Stimulated activated CD4-positive, alpha-beta T cell treated with anti-CD3 and anti-CD28 coated beads, Interleukin-2, amount 100 ng/mL, for 4 hours (primary cell): ENCODE measurements around the gene VWDE.

ENCODE experiments used
- DNase-seq: peaks from one replicate; pipeline ENCODE4 v3.0.0-alpha.2; 2020; ENCODE audit warnings: low read depth

Gene VWDE

DNA sequence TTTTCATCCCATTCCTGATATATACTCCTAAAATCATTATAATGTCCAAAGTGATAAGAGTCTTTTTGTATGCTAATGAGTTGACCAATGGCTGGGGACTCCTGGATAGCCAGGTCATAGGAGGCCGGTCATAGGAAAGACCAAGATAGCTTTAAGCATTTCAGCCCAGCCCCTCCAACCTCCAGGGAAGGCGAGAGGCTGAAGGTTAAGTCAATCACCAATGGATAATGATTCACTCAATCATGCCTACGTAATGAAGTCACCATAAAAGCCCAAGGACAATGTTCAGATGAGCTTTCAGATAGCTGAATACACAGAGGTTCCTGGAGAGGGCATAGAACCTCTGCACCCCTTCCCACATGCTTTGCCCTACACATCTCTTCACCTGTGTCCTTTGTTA is 75.7 kb downstream of the VWDE start:
- no peak for DNase-seq

GRCh38 chr7:12325646-12326045 is 78.0 kb downstream of the VWDE start:
- DNase-seq: no peak

GRCh38 chr7:12323415-12323814 is 80.2 kb downstream of the VWDE start:
- DNase-seq: no peak

DNA sequence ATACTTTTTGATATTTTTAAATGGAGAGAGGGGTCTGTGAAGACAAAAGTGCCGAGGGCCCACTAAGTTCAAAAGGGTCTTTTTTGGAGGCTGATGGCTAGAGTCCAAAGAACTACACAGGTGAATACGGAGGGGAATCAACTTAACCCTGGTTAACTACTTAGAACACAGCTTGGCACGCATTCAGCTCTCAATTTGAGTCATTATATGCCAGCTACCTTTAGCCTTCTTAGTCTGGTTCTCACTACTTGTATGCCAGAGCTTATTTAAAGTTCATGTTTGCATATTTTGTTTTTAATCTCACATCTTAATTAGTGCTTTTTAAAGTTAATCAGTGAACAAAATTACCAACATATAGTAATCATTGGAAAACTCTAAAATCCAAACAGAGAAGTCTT is 80.8 kb downstream of the VWDE start:
- DNase-seq: no peak

DNA sequence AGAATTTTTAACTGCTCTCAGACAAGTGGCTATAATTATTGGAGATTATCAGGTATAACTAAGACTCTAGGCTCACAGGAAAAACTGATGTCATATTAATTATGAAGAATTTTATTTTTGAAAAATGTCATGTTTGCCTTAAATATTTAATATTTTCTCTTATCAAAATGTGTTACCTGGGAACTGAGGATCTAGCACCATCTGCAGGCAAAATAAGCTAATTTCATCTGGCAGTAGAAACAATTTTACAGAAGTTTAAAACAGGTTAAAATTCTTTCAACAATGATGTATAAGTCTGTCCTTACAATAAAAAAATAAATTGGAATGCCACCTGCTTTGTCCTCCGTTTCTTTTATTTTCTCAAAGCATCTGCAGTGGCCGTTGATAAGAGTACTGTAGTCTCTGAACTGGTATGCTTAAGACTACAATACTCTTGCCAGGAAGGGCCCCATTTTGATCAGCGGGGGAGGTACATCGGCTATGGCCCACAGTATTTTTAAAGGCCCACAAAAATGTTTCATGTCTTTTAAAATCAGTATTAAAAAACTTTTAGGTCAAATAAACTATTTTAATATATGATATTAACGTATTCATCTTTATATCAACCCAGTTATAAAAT is 81.3 kb downstream of the VWDE start:
- no peak for DNase-seq

DNA sequence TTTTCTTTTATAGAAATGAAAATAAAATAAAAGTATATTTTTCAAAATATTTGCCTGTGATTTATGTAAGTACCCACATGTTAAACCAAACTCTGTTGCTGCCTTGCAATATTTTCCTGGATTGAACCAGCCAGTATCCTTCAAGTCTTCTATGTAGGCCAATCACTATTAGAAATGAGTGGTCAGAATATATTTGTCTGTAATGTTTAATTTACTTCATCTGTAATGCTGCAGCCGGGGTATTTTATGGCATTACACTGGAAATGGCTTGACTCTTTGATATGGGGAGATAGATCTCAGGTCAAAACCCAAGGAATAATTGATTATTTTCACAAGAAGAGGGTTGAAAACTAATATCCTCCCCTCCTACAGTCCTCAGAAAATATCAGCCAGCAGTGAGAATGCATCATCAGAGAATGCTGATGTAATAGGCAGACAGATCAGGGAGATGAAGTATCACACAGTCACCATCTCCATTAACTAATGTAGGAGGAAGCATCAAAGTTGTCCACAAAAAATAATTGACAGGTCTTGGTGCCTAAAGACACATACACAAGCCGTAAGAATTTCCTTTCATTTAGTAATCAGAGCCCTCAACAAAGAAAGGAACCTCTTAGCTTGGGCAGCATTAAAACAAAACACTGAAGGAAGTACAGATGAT is 82.5 kb downstream of the VWDE start:
- DNase-seq: no peak

DNA sequence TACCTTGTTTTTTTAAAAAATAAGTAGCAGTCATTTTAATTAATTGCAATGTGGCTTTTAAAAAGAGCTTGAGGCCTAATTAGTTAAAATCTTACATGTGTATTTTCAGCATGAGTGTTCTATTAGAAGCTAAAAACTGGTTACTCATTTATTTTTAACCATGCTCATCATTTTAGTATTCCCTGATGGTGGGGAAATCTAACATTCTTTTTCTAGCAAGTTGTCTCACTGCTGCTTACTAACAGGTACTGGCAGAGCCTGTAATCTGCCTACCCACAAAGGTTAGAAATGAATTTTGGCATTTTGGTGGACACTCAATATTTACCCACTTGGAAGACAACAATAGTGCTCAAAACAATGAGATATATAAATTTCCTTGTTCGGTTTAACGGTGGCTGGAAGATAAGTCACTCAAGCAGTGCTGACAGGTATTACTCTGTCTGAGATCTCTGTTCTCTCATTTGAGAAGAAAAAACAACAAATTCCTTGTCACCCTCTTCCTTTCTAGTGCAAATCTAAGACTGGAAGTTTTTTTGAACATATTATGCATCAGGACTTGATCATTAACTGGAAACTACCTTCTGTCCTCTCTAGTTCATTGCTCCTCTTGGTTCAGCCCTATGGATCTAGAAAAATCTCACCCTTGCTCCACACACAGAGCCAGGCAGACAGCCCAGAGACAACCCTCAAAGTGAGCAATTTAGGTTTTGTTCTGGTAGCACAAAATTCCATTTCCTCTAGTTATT is 83.3 kb downstream of the VWDE start:
- DNase-seq: no peak

DNA sequence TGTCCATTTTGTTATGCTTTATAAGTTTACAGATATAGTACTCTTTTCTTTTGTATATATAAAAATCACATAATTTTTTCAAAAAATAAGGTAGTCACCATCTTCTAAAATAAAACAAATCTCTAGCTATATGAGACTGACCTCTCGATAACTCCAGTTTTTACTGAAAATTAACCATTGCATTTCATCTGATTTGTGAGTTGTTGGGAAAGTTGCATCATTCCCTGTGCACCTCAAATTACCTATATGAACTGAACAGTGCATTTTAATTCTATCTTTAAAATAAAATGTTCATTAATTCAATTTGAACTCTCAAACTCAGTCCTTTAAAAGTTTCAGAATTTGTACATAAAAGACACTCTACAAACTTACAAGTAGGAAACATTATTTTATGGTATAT is 86.0 kb downstream of the VWDE start:
- no peak for DNase-seq

GRCh38 chr7:12316925-12317324 is 86.7 kb downstream of the VWDE start:
- no peak for DNase-seq

DNA sequence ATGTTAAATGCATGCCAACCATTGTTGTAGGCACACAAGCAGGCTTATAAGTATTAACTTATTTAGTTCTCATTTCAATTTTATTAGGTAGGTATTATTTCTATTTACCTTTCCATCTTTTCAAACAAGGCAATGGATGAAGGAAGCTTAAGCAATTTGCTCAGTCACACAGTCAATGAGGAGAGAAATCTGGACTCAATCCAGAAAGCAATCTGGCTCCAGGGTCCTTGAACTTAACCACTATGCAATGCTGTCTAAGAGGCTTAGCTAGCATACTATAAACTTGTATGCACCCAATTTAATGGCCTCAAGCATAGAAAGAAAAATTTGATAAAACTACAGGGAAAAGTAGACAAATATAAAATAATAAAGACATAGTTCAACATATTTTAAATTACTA is 88.6 kb downstream of the VWDE start:
- DNase-seq: no peak

- DNase-seq: no peak
Measured at GRCh38 chr7:12314199-12314598, 89.5 kb downstream of the VWDE start.

GRCh38 chr7:12305502-12305901 is 98.2 kb downstream of the VWDE start:
- no peak for DNase-seq

DNA sequence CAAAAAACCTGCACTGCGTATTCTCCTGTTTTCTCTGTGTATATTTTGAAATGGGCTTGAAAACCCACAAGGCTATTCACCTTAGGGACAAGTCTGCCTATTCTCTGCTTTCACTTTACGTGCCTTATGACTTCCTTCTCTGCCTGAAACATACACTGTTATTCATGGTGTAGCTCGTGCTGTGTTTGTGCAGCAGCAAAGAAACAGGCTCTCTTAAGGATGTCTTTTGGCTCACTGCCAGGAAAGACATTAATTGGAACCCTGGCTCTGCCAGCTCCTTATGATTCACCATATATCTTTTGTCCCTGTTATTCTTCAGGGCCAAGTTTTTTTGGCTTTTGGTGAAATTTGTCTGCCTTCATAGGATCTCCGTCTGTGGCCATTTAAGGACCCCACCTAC is 100.2 kb downstream of the VWDE start:
- no peak for DNase-seq

GRCh38 chr7:12303062-12303461 is 100.6 kb downstream of the VWDE start:
- no peak for DNase-seq

- DNase-seq: no peak
Measured at GRCh38 chr7:12300415-12300814, 103.2 kb downstream of the VWDE start.

- no peak for DNase-seq
Measured at GRCh38 chr7:12299367-12299766, 104.3 kb downstream of the VWDE start.

- DNase-seq: no peak
Measured at GRCh38 chr7:12297283-12298108, 106.2 kb downstream of the VWDE start.

- no peak for DNase-seq
Measured at GRCh38 chr7:12296051-12296570, 107.6 kb downstream of the VWDE start.

DNA sequence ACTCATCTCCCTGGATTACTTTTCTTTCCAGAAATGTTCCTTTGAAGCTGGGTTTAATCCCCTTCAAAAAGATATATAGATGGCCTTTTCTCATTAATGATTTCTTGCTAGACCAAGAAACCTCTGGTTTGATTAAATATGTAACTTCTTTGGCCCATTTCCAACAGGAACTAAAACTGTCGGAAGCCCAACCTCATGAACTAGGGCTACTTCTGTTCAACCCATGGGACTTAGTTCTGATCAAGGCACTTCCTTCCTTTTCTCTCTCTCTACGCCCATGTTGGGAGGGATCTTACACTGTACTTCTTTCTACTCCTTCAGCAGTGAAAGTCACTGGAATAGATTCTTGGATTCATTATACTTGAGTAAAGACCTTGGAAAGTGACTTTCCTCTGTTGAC is 109.0 kb downstream of the VWDE start:
- no peak for DNase-seq

DNA sequence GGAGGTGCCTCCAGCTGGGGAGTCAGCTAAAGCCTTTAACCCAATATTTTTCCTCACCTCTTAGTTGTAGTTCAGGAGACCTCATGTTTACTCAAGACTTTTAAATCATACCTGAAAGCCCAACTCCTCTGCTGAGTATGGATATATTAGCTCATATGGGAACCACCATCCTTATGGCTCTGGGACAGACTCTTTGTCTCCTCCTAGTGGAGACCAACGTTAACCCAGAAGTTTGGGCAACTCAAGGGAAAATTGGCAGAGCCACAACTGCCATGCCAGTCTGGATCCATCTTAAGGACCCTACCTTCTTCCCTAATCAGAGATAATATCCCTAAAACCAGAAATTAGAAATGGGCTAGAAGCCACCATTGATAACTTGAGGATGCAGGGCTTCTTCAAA is 111.8 kb downstream of the VWDE start:
- no peak for DNase-seq

GRCh38 chr7:12290761-12291160 is 112.9 kb downstream of the VWDE start:
- no peak for DNase-seq

DNA sequence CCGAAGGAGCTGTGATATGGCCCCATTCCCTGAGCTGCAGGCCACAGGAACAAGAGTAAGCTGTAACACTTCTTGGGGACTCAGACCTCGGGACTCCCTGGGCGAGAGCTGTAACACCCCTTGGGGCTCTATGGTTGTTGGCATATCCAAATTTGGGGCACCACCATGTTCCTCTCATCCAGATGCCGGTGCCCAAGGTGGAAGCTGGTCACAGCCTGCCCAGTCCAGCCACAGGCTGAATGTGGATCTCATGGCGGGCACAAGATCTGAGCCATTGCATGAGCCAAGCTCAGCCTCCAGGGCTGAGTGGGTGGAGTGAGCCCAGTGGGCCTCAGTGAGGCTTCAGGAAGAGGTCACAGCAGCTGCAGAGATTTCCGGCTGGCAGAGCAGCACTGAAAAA is 113.7 kb downstream of the VWDE start:
- no peak for DNase-seq
